ENCODE measurements around the gene XRCC1.
A peak's percentile ranks its signal among the peaks of the same experiment; 100 is the strongest.
"Not testable (repeated sequence)": the region's sequence is repeated elsewhere in the genome, so short reads cannot be mapped to it uniquely, and the experiment has no call there.

XRCC1 gene

DNA sequence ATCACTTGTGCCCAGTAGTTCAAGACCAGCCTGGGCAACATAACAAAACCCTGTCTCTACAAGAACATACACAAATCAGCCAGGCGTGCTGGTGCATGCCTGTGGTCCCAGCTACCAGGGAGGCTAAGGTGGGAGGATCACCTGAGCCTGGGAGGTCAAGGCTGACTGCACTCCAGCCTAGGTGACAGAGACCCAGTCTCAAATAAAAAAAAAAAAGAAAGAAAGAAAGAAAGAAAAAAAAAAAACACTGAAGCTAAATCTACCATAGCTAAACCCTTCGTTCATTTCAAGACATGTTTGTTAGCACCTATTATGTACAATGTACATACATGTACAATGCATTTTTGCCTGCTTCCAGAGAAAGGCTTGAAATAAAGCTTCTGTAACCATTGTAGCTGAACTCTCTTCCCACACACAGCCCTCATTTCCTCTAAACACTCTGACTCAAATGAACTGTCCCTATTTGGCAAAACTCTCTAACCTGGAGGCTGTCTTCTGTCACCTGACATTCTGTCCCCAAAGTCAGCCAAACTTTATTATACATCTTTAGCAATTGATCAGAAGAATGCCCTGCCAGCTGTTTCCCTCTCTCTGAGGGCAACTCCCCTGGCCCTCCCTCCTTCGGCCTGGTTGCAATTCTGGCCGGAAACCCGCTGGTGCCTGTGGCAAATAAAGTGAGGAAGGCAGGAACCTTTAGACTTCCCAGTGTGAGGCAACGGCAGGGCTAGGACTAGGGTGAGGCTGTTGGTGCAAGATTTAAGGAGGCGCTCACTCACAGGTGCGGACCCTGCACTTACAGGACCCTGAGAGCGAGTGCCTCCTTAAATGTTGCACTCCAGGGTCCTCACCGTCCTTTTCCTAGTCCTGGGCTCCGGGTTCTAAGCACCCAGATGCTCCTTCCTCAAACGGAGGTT is 50.1 kb downstream of the XRCC1 start:
- no peak for TF ChIP-seq CTCF (IDR thresholded peaks at IDR 0.05; ENCODE audit: insufficient read depth, missing control alignments)
- FAIRE-seq (no peak), DNase-seq (ENCODE audit: insufficient read length, low spot score) (no peak)

- not testable (repeated sequence) for DNase-seq (ENCODE audit: insufficient read length, low spot score); FAIRE-seq
Measured at GRCh38 chr19:43523696-43524095, 51.6 kb downstream of the XRCC1 start.

GRCh38 chr19:43522929-43523328 is 52.4 kb downstream of the XRCC1 start:
- no peak for TF ChIP-seq CTCF (IDR thresholded peaks at IDR 0.05; ENCODE audit: insufficient read depth, missing control alignments)
- DNase-seq (ENCODE audit: insufficient read length, low spot score) (no peak), FAIRE-seq (no peak)

DNA sequence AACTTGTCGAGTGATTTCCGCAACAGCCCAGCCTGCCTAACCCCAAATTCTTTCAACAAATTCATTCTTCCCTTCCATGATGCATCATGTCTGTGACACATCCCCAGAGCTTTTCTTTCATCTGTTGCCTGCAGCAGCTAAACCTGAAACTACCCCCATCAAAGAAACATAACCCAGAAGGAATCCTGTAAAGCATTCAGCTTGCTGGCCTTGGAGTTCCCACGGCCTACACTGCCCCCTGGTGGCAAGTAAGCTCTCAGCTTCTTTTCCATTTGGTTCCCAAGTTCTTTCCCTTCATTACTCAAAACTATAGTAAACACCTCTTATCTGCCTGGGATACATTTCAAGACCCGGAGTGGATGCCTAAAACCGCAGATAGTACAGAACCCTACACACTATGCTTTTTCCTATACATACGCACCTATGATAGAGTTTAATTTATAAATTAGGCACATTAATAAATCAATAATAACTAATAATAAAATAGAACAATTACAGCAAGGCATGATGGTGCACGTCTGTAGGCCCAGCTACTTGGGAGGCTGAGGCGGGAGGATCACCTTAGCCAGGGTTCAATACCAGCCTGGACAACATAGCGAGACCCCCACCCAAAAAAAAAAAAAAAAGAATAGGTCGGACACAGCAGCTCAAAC is 55.8 kb downstream of the XRCC1 start:
- DNase-seq (ENCODE audit: insufficient read length, low spot score), result peak; percentile 58
- peak; percentile 89 for TF ChIP-seq CTCF (IDR thresholded peaks at IDR 0.05; ENCODE audit: insufficient read depth, missing control alignments)
- FAIRE-seq, result no peak

DNA sequence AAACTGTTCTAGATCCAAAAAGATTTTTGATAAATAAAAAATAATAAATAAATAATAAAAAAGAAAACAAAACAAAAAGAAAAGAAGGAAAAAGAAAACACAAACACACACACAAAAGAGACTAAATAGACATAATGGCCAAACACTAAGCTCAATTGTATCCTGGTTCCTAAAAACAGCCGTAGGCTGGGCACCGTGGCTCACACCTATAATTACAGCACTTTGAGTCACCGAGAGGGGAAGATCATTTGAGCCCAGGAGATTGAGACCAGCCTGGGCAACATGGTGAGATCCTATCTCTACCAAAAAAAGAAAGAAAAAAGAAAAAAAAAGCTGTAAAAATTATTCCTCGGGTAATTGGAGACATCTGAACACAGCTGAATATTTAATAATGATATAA is 57.3 kb downstream of the XRCC1 start:
- FAIRE-seq (no peak), DNase-seq (ENCODE audit: insufficient read length, low spot score) (no peak)
- no peak for TF ChIP-seq CTCF (IDR thresholded peaks at IDR 0.05; ENCODE audit: insufficient read depth, missing control alignments)

DNA sequence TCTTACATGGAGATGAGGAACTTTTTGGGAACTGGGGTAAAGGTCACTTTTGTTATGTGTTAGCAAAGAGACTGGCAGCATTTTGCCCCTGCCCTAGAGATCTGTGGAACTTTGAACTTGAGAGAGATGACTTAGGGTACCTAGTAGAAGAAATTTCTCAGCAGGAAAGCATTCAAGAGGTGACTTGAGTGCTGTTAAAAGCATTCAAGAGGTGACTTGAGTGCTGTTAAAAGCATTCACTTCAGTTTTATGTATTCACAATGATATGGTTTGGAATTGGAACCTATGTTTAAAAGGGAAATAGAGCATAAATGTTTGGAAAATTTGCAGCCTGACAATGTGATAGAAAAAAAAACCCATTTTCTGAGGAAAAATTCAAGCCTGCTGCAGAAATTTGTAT is 62.9 kb downstream of the XRCC1 start:
- not testable (repeated sequence) for DNase-seq (ENCODE audit: insufficient read length, low spot score); FAIRE-seq

GRCh38 chr19:43511324-43511723 is 64.0 kb downstream of the XRCC1 start:
- no peak for FAIRE-seq

More at GRCh38 chr19:43511324-43511723, 64.0 kb downstream of the XRCC1 start:
- no peak for DNase-seq (ENCODE audit: insufficient read length, low spot score)
- no peak for TF ChIP-seq CTCF (IDR thresholded peaks at IDR 0.05; ENCODE audit: insufficient read depth, missing control alignments)

Data from D721Med (cell line).